H9 (cell line): ENCODE data around the gene PRDM2. TPM values are rescaled to one million over a fixed set of nuclear protein-coding genes. Genes with fewer than 3 reads are reported as not detected.

Experiments used
- DNase-seq: peaks from one replicate; pipeline ENCODE4 v3.0.0-alpha.2; 2017
- H2AFZ ChIP-seq: one replicate; pipeline ENCODE4 v1.6.1; 2013; ENCODE audit warnings: mild to moderate bottlenecking, low read length, control low read depth, moderate library complexity
- H2AK5ac ChIP-seq: 2 replicates; pipeline ENCODE4 v1.6.1; 2013; ENCODE audit warnings: low read length, control low read depth, mixed read lengths; ENCODE audit not compliant: insufficient read length
- H2BK120ac ChIP-seq: one replicate; pipeline ENCODE4 v1.6.1; 2013; ENCODE audit warnings: low read depth, mild to moderate bottlenecking, low read length, control low read depth, inconsistent platforms; ENCODE audit not compliant: poor library complexity, severe bottlenecking
- H2BK12ac ChIP-seq: 2 replicates; pipeline ENCODE4 v1.6.1; 2013; ENCODE audit warnings: low read length, control low read depth, mixed read lengths, low read depth; ENCODE audit not compliant: insufficient read length
- H2BK15ac ChIP-seq: 2 replicates; pipeline ENCODE4 v1.6.1; 2013; ENCODE audit warnings: low read depth, low read length, control low read depth
- H2BK20ac ChIP-seq: one replicate; pipeline ENCODE4 v1.6.1; 2013; ENCODE audit warnings: low read depth, mild to moderate bottlenecking, low read length, control low read depth, inconsistent platforms; ENCODE audit not compliant: poor library complexity, severe bottlenecking
- H2BK5ac ChIP-seq: 2 replicates; pipeline ENCODE4 v1.6.1; 2013; ENCODE audit warnings: low read length, control low read depth, mixed read lengths; ENCODE audit not compliant: insufficient read length
- H3K14ac ChIP-seq: 2 replicates; pipeline ENCODE4 v1.6.1; 2013; ENCODE audit warnings: low read length, control low read depth; ENCODE audit not compliant: insufficient read depth
- H3K18ac ChIP-seq: 2 replicates; pipeline ENCODE4 v1.6.1; 2013; ENCODE audit warnings: low read depth, mild to moderate bottlenecking, mixed read lengths, low read length, control low read depth; ENCODE audit not compliant: insufficient read length
- H3K23ac ChIP-seq: 2 replicates; pipeline ENCODE4 v1.6.1; 2013; ENCODE audit warnings: low read length, control low read depth, mixed read lengths, low read depth; ENCODE audit not compliant: insufficient read length
- H3K23me2 ChIP-seq: 2 replicates; pipeline ENCODE4 v1.6.1; 2013; ENCODE audit warnings: low read depth, mild to moderate bottlenecking, mixed read lengths, low read length, control low read depth; ENCODE audit not compliant: insufficient read length, poor library complexity, severe bottlenecking
- H3K27ac ChIP-seq: 2 replicates; pipeline ENCODE4 v1.5.1; 2013; ENCODE audit warnings: low read length, control low read depth, mixed read lengths, low read depth; ENCODE audit not compliant: insufficient read length
- H3K27me3 ChIP-seq: 2 replicates; pipeline ENCODE4 v1.6.1; 2013; ENCODE audit warnings: low read length, control low read depth, inconsistent platforms; ENCODE audit not compliant: insufficient read depth
- H3K4ac ChIP-seq: 2 replicates; pipeline ENCODE4 v1.6.1; 2013; ENCODE audit warnings: low read depth, mild to moderate bottlenecking, control low read depth, inconsistent platforms, low read length, moderate library complexity
- H3K4me1 ChIP-seq: 2 replicates; pipeline ENCODE4 v1.6.1; 2013; ENCODE audit warnings: low read length, control low read depth, inconsistent platforms; ENCODE audit not compliant: insufficient read depth
- H3K4me2 ChIP-seq: 2 replicates; pipeline ENCODE4 v1.6.1; 2013; ENCODE audit warnings: low read length, control low read depth, mixed read lengths; ENCODE audit not compliant: insufficient read length, insufficient read depth
- H3K56ac ChIP-seq: 2 replicates; pipeline ENCODE4 v1.6.1; 2013; ENCODE audit warnings: low read depth, mild to moderate bottlenecking, mixed read lengths, low read length, control low read depth; ENCODE audit not compliant: insufficient read length
- H3K79me1 ChIP-seq: 2 replicates; pipeline ENCODE4 v1.6.1; 2013; ENCODE audit warnings: low read depth, mild to moderate bottlenecking, moderate library complexity, low read length, control low read depth, inconsistent platforms; ENCODE audit not compliant: insufficient read depth, poor library complexity, severe bottlenecking
- H3K79me2 ChIP-seq: 2 replicates; pipeline ENCODE4 v1.6.1; 2013; ENCODE audit warnings: low read length, control low read depth, inconsistent platforms; ENCODE audit not compliant: insufficient read depth
- H3K9ac ChIP-seq: 2 replicates; pipeline ENCODE4 v1.6.1; 2013; ENCODE audit warnings: low read length, control low read depth, mixed read lengths; ENCODE audit not compliant: insufficient read length; ENCODE audit errors: extremely low read depth
- H3K9me3 ChIP-seq: one replicate; pipeline ENCODE4 v1.6.1; 2013; ENCODE audit warnings: low read depth, low read length, inconsistent platforms; ENCODE audit not compliant: control insufficient read depth
- H3T11ph ChIP-seq: one replicate; pipeline ENCODE4 v1.6.1; 2013; ENCODE audit warnings: mild to moderate bottlenecking, low read length, control low read depth, inconsistent platforms
- H4K20me1 ChIP-seq: one replicate; pipeline ENCODE4 v1.6.1; 2013; ENCODE audit not compliant: control insufficient read depth, insufficient read length, insufficient read depth
- H4K5ac ChIP-seq: 2 replicates; pipeline ENCODE4 v1.6.1; 2013; ENCODE audit warnings: low read depth, mild to moderate bottlenecking, mixed read lengths, low read length, control low read depth; ENCODE audit not compliant: insufficient read length
- H4K8ac ChIP-seq: replicated peaks from 2 replicates; pipeline ENCODE4 v1.6.1; 2013; ENCODE audit warnings: low read length, control low read depth, mixed read lengths, low read depth; ENCODE audit not compliant: insufficient read length
- H4K91ac ChIP-seq: 2 replicates; pipeline ENCODE4 v1.6.1; 2013; ENCODE audit warnings: low read depth, mild to moderate bottlenecking, moderate library complexity, mixed read lengths, low read length, control low read depth; ENCODE audit not compliant: insufficient read length
- H3K27ac Mint-ChIP-seq, 3 experiments: 2 replicates in 2 of 3; 3 replicates in 1 of 3; pipeline ENCODE4 v1.8.0; 2020 to 2021; ENCODE audit warnings: mixed read lengths in 3 of 3, mild to moderate bottlenecking in 1 of 3, moderate library complexity in 1 of 3
- H3K27me3 Mint-ChIP-seq: 2 replicates; pipeline ENCODE4 v1.8.0; 2021; ENCODE audit warnings: low read depth, mild to moderate bottlenecking, moderate library complexity, mixed read lengths
- H3K36me3 Mint-ChIP-seq, 3 experiments: 2 replicates in 2 of 3; 3 replicates in 1 of 3; pipeline ENCODE4 v1.8.0; 2020 to 2021; ENCODE audit warnings: low read depth in 3 of 3, mixed read lengths in 3 of 3; ENCODE audit not compliant: insufficient read depth in 1 of 3
- H3K4me1 Mint-ChIP-seq, 2 experiments: 2 replicates each; pipeline ENCODE4 v1.8.0; 2020; ENCODE audit warnings: mixed read lengths in 2 of 2
- H3K4me3 Mint-ChIP-seq, 2 experiments: 2 replicates in 1 of 2; 3 replicates in 1 of 2; pipeline ENCODE4 v1.8.0; 2020 to 2021; ENCODE audit warnings: mild to moderate bottlenecking in 2 of 2, mixed read lengths in 2 of 2, moderate library complexity in 1 of 2
- H3K9me3 Mint-ChIP-seq, 2 experiments: 2 replicates in 1 of 2; 3 replicates in 1 of 2; pipeline ENCODE4 v1.8.0; 2020; ENCODE audit warnings: mild to moderate bottlenecking in 2 of 2, mixed read lengths in 2 of 2, moderate library complexity in 1 of 2
- CTCF ChIP-seq: fragments of 200-600 bp; sonication (generic); conservative IDR thresholded peaks from 3 replicates; pipeline ENCODE4 v1.8.0; 2021; ENCODE audit warnings: antibody characterized with exemption, mild to moderate bottlenecking
- WGBS: extraction: QIAGEN DNeasy Blood & Tissue Kit; methylation state at CpG from one replicate; pipeline ENCODE4 v1.1.7; 2013; ENCODE audit warnings: missing lambda C conversion rate, low lambda C conversion rate, mixed read lengths; ENCODE audit not compliant: insufficient read length; ENCODE audit errors: extremely low coverage; 5-methylcytosine and 5-hydroxymethylcytosine counted together
- total RNA-seq: library from RNA; stranded (reverse); gene quantifications from 2 replicates; pipeline ENCODE4 v1.2.1, GENCODE V29; 2021

The PRDM2 gene
- total RNA-seq, 1 experiment from 2014 or later: 24.5 TPM

DNA sequence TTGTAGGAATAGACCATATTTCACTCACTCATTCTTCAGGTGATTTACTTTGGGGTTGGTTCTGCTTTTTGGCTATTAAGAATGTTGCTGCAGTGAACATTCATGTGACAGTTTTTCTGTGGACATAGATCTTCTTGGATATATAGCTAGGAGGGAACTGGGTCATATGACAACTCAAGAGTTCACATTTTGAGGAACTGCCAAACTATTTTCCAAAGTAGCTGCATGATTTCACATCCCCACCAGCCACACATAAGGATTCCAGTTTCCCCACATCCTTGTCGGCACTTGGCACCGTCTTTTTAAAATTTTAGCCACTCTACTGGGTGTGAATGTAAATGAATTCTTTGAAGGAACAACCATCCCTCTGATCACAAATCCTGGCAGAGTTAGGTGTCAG, 126.0 kb downstream of the PRDM2 start:
- no peak overlapping the region for H3K9ac ChIP-seq
- H2BK12ac ChIP-seq: no peak overlapping the region
- TF ChIP-seq CTCF: no peak
- Mint-ChIP-seq H3K4me3 (no peak overlapping the region), H3K9me3 (no peaks in the 10 kb centered on the region), H3K4me1 (peaks cover 7 to 9% of the 10 kb centered on the region in 2 experiments), H3K27ac (no peak overlapping the region), H3K36me3 (peaks cover 0 to 2% (median 0%) of the 10 kb centered on the region in 3 experiments; a peak in 1 of 7 replicates), H3K27me3 (peaks cover 25% of the 10 kb centered on the region)
- no peak overlapping the region for H3K27ac ChIP-seq
- no peak overlapping the region for H3K14ac ChIP-seq
- no peak overlapping the region for H2AFZ ChIP-seq
- H2BK15ac ChIP-seq: no peak overlapping the region
- no peaks in the 10 kb centered on the region for H3K4me1 ChIP-seq
- H3T11ph ChIP-seq: no peak overlapping the region
- H3K9me3 ChIP-seq: no peaks in the 10 kb centered on the region
- H3K27me3 ChIP-seq: peaks cover 3% of the 10 kb centered on the region; the same call in 1 of the 2 replicates
- no peak overlapping the region for H2AK5ac ChIP-seq
- no CpG with 5 or more reads among the region's 2 CpGs for WGBS
- H4K20me1 ChIP-seq: no peaks in the 10 kb centered on the region
- H3K56ac ChIP-seq: no peak overlapping the region
- no peak overlapping the region for H4K5ac ChIP-seq
- no peak overlapping the region for H3K4me2 ChIP-seq
- no peak overlapping the region for H3K4ac ChIP-seq
- H4K8ac ChIP-seq: no peak overlapping the region
- no peak overlapping the region for H2BK5ac ChIP-seq
- H3K79me2 ChIP-seq: no peaks in the 10 kb centered on the region
- H3K23me2 ChIP-seq: no peaks in the 10 kb centered on the region
- no peak overlapping the region for H3K18ac ChIP-seq
- no peak overlapping the region for H2BK20ac ChIP-seq
- no peak overlapping the region for H4K91ac ChIP-seq
- H3K79me1 ChIP-seq: no peaks in the 10 kb centered on the region
- H2BK120ac ChIP-seq: no peak overlapping the region
- DNase-seq: no peak
- H3K23ac ChIP-seq: no peak overlapping the region
